ENCODE data around the gene ACSF3. TPM values are rescaled to one million over a fixed set of nuclear protein-coding genes. Genes with fewer than 3 reads are reported as not detected.

ACSF3 gene
- total RNA-seq, 2 experiments from 2014 or later, result 112 to 143 TPM

DNA sequence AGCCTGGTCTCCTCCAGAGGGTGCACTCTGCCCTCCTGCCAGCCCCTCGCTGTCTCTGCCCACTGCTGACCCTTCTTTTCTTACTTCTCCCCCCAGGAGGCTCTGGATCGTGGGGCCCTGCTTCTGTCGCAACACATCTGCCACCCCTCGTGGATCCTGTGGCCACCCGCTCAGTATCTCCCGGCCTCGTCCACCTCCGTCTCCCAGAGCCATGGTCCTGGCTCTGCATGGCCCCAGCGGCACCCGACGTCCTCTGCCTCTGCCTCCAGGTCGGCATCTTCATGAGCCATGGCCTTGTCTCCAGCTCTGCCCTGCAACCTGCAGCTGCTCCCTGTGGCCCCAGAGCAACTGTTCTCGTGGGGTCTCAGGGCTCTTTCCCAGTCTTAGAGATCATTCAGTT is 12.1 kb upstream of the ACSF3 start:
- Histone ChIP-seq H3K4me3 (ENCODE audit: low read depth, low read length, poor library complexity, severe bottlenecking) (no peak overlapping the region), H3K4me1 (ENCODE audit: insufficient read depth, low read length, poor library complexity, severe bottlenecking) (no peaks in the 10 kb centered on the region), H3K9me3 (ENCODE audit: low read length) (no peaks in the 10 kb centered on the region), H3K9me2 (ENCODE audit: insufficient read depth, low read length) (no peaks in the 10 kb centered on the region), H3K4me2 (ENCODE audit: low read length) (no peak overlapping the region), H3K36me3 (ENCODE audit: insufficient read depth, low read length) (no peaks in the 10 kb centered on the region), H2AFZ (ENCODE audit: low read length) (no peak overlapping the region), H3K79me2 (ENCODE audit: insufficient read depth, low read depth, low read length) (no peaks in the 10 kb centered on the region), H4K20me1 (ENCODE audit: insufficient read depth, low read length) (no peaks in the 10 kb centered on the region), H3K27ac (ENCODE audit: low read depth, low read length, poor library complexity, severe bottlenecking) (no peak overlapping the region)
- TF ChIP-seq EZH2phosphoT487 (IDR thresholded peaks at IDR 0.05; ENCODE audit: borderline replicate concordance, low read depth, low read length), result no peak
- TF ChIP-seq, protein P1, sequence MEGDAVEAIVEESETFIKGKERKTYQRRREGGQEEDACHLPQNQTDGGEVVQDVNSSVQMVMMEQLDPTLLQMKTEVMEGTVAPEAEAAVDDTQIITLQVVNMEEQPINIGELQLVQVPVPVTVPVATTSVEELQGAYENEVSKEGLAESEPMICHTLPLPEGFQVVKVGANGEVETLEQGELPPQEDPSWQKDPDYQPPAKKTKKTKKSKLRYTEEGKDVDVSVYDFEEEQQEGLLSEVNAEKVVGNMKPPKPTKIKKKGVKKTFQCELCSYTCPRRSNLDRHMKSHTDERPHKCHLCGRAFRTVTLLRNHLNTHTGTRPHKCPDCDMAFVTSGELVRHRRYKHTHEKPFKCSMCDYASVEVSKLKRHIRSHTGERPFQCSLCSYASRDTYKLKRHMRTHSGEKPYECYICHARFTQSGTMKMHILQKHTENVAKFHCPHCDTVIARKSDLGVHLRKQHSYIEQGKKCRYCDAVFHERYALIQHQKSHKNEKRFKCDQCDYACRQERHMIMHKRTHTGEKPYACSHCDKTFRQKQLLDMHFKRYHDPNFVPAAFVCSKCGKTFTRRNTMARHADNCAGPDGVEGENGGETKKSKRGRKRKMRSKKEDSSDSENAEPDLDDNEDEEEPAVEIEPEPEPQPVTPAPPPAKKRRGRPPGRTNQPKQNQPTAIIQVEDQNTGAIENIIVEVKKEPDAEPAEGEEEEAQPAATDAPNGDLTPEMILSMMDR (conservative IDR thresholded peaks at IDR 0.05; ENCODE audit: low read length), result no peak
- POLR2A ChIA-PET, result no interaction called here
- CTCF ChIA-PET (ENCODE audit: unreplicated experiment), result no interaction called here
- no peak for DNase-seq (ENCODE audit: low spot score)
- intact Hi-C loops (cut with micrococcal nuclease; ENCODE audit: unreplicated experiment), result no loop called here
- no TSS peak for BruUV-seq (replicated peaks)

DNA sequence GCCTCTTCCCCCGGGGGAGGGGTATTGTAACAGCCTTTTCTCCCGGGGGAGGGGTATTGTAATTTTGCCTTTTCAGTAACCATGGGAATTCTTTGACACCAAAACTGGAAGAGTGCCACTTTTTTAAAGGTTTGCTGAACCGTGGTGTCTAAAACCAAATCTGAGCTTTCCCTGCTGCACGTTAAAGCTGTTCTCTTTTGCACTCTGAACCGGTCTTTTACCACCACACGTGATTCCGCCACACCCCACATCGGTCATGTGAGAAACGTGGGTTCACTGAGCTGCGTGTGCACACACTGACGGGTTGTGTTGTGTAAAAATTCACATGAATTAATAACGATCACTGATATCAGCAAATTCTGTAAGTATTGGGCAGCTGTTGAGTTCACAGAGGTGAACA is 9.2 kb upstream of the ACSF3 start:
- DNase-seq (ENCODE audit: low spot score), result no peak
- no peak overlapping the region for H3K4me3 ChIP-seq (ENCODE audit: low read depth, low read length, poor library complexity, severe bottlenecking)
- BruUV-seq (replicated peaks), result no TSS peak
- H3K9me3 ChIP-seq (ENCODE audit: low read length), result no peaks in the 10 kb centered on the region
- CTCF ChIA-PET (ENCODE audit: unreplicated experiment), result no interaction called here
- no peak overlapping the region for H2AFZ ChIP-seq (ENCODE audit: low read length)
- intact Hi-C loops (cut with micrococcal nuclease; ENCODE audit: unreplicated experiment), result no loop called here
- H3K79me2 ChIP-seq (ENCODE audit: insufficient read depth, low read depth, low read length), result no peaks in the 10 kb centered on the region
- H3K4me1 ChIP-seq (ENCODE audit: insufficient read depth, low read length, poor library complexity, severe bottlenecking), result no peaks in the 10 kb centered on the region
- no peaks in the 10 kb centered on the region for H3K9me2 ChIP-seq (ENCODE audit: insufficient read depth, low read length)
- H3K36me3 ChIP-seq (ENCODE audit: insufficient read depth, low read length), result no peaks in the 10 kb centered on the region
- H3K4me2 ChIP-seq (ENCODE audit: low read length), result no peak overlapping the region
- no peak overlapping the region for H3K27ac ChIP-seq (ENCODE audit: low read depth, low read length, poor library complexity, severe bottlenecking)
- H4K20me1 ChIP-seq (ENCODE audit: insufficient read depth, low read length), result no peaks in the 10 kb centered on the region
- POLR2A ChIA-PET, result no interaction called here
- TF ChIP-seq EZH2phosphoT487 (IDR thresholded peaks at IDR 0.05; ENCODE audit: borderline replicate concordance, low read depth, low read length), result no peak
- TF ChIP-seq, protein P1 (conservative IDR thresholded peaks at IDR 0.05; ENCODE audit: low read length), result no peak

DNA sequence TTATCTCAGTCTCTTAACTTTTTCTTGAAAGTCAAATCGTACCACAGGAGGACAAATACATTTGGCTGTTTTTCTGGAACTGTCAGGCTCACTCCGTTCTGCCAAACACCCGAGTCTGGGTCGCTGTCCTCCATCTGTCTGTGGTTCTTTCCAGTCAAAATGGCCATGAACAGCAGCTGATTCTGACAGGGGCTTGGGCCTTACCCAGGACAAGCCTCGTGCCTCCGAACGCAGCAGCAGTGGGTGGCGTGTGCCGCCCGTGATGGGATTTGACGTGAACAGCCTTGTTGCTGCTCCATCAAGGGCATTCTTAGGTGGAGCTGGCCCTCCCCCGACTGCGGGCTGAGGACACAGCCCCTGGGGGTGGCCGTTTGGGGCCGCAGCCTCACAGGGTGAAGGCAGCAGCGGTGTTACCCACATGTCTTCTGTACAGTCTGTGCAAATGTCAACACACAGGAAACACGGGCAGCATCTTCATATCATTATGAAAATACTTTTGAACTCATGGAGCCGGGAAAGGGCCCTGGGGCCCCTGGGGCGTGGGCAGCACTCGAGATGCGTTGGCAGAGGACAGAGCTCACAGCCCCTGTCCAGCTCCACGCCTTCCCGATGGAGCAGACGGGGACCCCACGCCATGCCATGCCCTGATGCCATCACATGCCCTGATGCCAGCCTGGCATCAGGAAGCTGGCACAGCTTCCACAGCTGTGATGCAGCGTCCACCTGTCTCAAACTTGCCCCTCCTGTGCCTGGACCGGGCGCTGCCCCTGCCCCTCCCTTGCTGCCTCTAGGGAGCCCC is 8.6 kb upstream of the ACSF3 start:
- no peaks in the 10 kb centered on the region for H3K9me3 ChIP-seq (ENCODE audit: low read length)
- POLR2A ChIA-PET, result interaction anchor here (0.6 kb wide), 1 partner anchor 99 kb away, joined by 3 read pairs; no protein-coding TSS in a partner anchor
- no peaks in the 10 kb centered on the region for H3K79me2 ChIP-seq (ENCODE audit: insufficient read depth, low read depth, low read length)
- H4K20me1 ChIP-seq (ENCODE audit: insufficient read depth, low read length), result no peaks in the 10 kb centered on the region
- TF ChIP-seq EZH2phosphoT487 (IDR thresholded peaks at IDR 0.05; ENCODE audit: borderline replicate concordance, low read depth, low read length), result no peak
- TF ChIP-seq, protein P1 (conservative IDR thresholded peaks at IDR 0.05; ENCODE audit: low read length), result no peak
- H3K4me2 ChIP-seq (ENCODE audit: low read length), result no peak overlapping the region
- peaks cover 1% of the 10 kb centered on the region for H3K4me1 ChIP-seq (ENCODE audit: insufficient read depth, low read length, poor library complexity, severe bottlenecking)
- no peak overlapping the region for H3K27ac ChIP-seq (ENCODE audit: low read depth, low read length, poor library complexity, severe bottlenecking)
- no peaks in the 10 kb centered on the region for H3K9me2 ChIP-seq (ENCODE audit: insufficient read depth, low read length)
- no peak overlapping the region for H3K4me3 ChIP-seq (ENCODE audit: low read depth, low read length, poor library complexity, severe bottlenecking)
- no peaks in the 10 kb centered on the region for H3K36me3 ChIP-seq (ENCODE audit: insufficient read depth, low read length)
- intact Hi-C loops (cut with micrococcal nuclease; ENCODE audit: unreplicated experiment), result no loop called here
- no TSS peak for BruUV-seq (replicated peaks)
- no peak for DNase-seq (ENCODE audit: low spot score)
- CTCF ChIA-PET (ENCODE audit: unreplicated experiment), result no interaction called here
- no peak overlapping the region for H2AFZ ChIP-seq (ENCODE audit: low read length)
